Measurements from ENCODE around the gene NIPSNAP2. TPM values are rescaled to one million over a fixed set of nuclear protein-coding genes. Genes with fewer than 3 reads are reported as not detected.

The NIPSNAP2 gene
- total and polyA plus RNA-seq, 10 of the 15 experiments (the other 5 are each of a cell fraction or from before 2014, with no cell fraction given) = 24.7 to 88.5 (median 49.9) TPM

DNA sequence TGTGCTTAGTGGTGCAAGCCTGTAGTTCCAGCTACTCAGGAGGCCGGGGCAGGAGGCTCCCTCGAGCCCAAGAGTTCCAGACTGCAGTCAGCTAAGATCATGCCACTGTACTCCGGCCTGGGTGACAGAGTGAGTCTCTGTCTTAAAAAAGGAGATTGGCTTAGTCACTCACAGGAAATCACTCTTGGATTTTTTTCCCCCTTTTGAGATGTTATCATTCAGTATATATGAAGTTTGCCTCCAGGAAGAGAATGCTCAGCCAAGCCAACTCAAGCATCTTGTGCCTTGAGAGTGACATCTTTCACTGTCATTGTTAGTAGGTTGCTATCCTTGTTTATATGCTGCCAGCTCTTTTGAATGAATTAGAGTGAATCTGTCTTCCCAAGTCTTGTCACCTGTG, 28.0 kb downstream of the NIPSNAP2 start (continued):
- TF ChIP-seq, protein P1, sequence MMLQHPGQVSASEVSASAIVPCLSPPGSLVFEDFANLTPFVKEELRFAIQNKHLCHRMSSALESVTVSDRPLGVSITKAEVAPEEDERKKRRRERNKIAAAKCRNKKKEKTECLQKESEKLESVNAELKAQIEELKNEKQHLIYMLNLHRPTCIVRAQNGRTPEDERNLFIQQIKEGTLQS (IDR thresholded peaks at IDR 0.05; ENCODE audit: borderline replicate concordance, extremely low read depth, low read depth, low read length) = no peak
- TF ChIP-seq KAT2A (conservative IDR thresholded peaks at IDR 0.05; ENCODE audit: control insufficient read depth, low read depth, low read length) = no peak
- TF ChIP-seq, protein P2, sequence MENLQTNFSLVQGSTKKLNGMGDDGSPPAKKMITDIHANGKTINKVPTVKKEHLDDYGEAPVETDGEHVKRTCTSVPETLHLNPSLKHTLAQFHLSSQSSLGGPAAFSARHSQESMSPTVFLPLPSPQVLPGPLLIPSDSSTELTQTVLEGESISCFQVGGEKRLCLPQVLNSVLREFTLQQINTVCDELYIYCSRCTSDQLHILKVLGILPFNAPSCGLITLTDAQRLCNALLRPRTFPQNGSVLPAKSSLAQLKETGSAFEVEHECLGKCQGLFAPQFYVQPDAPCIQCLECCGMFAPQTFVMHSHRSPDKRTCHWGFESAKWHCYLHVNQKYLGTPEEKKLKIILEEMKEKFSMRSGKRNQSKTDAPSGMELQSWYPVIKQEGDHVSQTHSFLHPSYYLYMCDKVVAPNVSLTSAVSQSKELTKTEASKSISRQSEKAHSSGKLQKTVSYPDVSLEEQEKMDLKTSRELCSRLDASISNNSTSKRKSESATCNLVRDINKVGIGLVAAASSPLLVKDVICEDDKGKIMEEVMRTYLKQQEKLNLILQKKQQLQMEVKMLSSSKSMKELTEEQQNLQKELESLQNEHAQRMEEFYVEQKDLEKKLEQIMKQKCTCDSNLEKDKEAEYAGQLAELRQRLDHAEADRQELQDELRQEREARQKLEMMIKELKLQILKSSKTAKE (IDR thresholded peaks at IDR 0.05; ENCODE audit: low read depth, poor library complexity, severe bottlenecking) = no peak
- no peak for TF ChIP-seq RELA (IDR thresholded peaks at IDR 0.05; ENCODE audit: borderline replicate concordance, partially characterized antibody)
- no peak for TF ChIP-seq RFX5 (IDR thresholded peaks at IDR 0.05; ENCODE audit: low read depth, low read length)
- no peak for TF ChIP-seq GATAD2B (conservative IDR thresholded peaks at IDR 0.05; ENCODE audit: low read depth)
- TF ChIP-seq SPI1 (IDR thresholded peaks at IDR 0.05; ENCODE audit: borderline replicate concordance, insufficient read depth, low read depth, low read length) = no peak
- TF ChIP-seq SP1 (IDR thresholded peaks at IDR 0.05; ENCODE audit: low read depth, low read length) = no peak
- TF ChIP-seq BACH1 (IDR thresholded peaks at IDR 0.05; ENCODE audit: borderline replicate concordance) = no peak
- TF ChIP-seq PML (IDR thresholded peaks at IDR 0.05; ENCODE audit: low read length) = no peak

DNA sequence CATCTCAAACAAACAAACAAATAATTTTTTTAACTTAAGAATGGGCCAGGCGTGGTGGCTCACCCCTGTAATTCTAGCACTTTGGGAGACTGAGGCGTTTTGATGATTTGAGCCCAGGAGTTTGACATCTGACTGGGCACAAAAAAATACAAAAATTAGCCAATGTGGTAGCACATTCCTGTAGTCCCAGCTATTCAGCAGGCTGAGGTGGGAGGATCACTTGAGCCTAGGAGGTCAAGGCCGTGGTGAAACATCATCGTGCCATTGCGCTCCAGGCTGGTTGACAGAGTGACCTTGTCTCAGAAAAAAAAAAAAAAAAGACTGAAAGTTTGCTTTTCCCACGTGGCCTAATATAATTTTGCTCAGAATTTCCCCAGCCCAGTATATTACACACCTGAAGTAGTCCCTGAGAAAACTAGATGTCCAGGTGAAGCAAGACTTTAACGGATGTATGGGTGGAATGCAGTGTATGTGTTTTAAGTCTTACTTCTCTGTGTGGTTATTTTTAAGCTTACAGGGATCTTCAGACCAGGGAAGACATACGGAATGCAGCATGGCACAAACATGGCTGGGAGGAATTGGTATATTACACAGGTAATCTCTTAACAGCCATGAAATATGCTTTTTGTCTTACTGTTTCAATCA, 32.6 kb downstream of the NIPSNAP2 start:
- DNase-seq (ENCODE audit: low read depth, low spot score) = no peak
- ChIA-PET POLR2A (no interaction called here), SMC1A (ENCODE audit: uncharacterized antibody, unreplicated experiment) (no interaction called here), CTCF (no interaction called here), RAD21 (ENCODE audit: unreplicated experiment) (no interaction called here)
- Histone ChIP-seq H3K4me2 (ENCODE audit: control insufficient read depth, insufficient read depth) (no peak overlapping the region), H3K9ac (ENCODE audit: control insufficient read depth, insufficient read depth, low read length) (no peak overlapping the region), H3K4me1 (ENCODE audit: control insufficient read depth, insufficient read depth, low read length) (no peaks in the 10 kb centered on the region), H3K9me3 (replicated peaks; ENCODE audit: control insufficient read depth, insufficient read depth, low read length) (no peaks in the 10 kb centered on the region), H2AFZ (ENCODE audit: control insufficient read depth, low read depth, low read length) (no peak overlapping the region), H3K36me3 (ENCODE audit: control insufficient read depth in 2 of 2, insufficient read depth in 2 of 2, low read length in 1 of 2) (peaks cover 2% of the 10 kb centered on the region in 2 experiments), H3K79me2 (ENCODE audit: control insufficient read depth, insufficient read depth, low read length) (no peaks in the 10 kb centered on the region), H4K20me1 (ENCODE audit: control insufficient read depth, insufficient read depth) (no peaks in the 10 kb centered on the region), H3K4me3 (no peak overlapping the region), H3K27me3 (replicated peaks in 1 of 2; ENCODE audit: control insufficient read depth in 2 of 2, insufficient read depth in 2 of 2, low read length in 1 of 2) (no peaks in the 10 kb centered on the region), H3K27ac (ENCODE audit: control insufficient read depth, insufficient read depth) (no peak overlapping the region)
- no peak for ATAC-seq
- 98% methylated on average over 8 of the region's 8 CpGs for WGBS (ENCODE audit: insufficient coverage, insufficient replicate concordance, low lambda C conversion rate, missing lambda C conversion rate)
- no TSS peak for BruUV-seq (replicated peaks)
- FAIRE-seq = no peak
- in situ Hi-C loops (cut with MboI) (no loop called here), intact Hi-C loops (cut with micrococcal nuclease; ENCODE audit: unreplicated experiment) (no loop called here)
- TF ChIP-seq, protein P3, sequence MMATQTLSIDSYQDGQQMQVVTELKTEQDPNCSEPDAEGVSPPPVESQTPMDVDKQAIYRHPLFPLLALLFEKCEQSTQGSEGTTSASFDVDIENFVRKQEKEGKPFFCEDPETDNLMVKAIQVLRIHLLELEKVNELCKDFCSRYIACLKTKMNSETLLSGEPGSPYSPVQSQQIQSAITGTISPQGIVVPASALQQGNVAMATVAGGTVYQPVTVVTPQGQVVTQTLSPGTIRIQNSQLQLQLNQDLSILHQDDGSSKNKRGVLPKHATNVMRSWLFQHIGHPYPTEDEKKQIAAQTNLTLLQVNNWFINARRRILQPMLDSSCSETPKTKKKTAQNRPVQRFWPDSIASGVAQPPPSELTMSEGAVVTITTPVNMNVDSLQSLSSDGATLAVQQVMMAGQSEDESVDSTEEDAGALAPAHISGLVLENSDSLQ (IDR thresholded peaks at IDR 0.05) = no peak
- no peak for TF ChIP-seq ATF7 (IDR thresholded peaks at IDR 0.05; ENCODE audit: low read depth)
- TF ChIP-seq NRF1 (conservative IDR thresholded peaks at IDR 0.05; ENCODE audit: low read depth, low read length) = no peak
- no peak for TF ChIP-seq TARDBP (IDR thresholded peaks at IDR 0.05; ENCODE audit: borderline replicate concordance)
- TF ChIP-seq HDAC6 (IDR thresholded peaks at IDR 0.05; ENCODE audit: unreplicated experiment) = no peak
- TF ChIP-seq DPF2 (IDR thresholded peaks at IDR 0.05) = no peak
- TF ChIP-seq ZBED1 (IDR thresholded peaks at IDR 0.05; ENCODE audit: borderline replicate concordance) = no peak
- no peak for TF ChIP-seq MTA3 (IDR thresholded peaks at IDR 0.05; ENCODE audit: borderline replicate concordance, low read length)
- TF ChIP-seq, protein P4, sequence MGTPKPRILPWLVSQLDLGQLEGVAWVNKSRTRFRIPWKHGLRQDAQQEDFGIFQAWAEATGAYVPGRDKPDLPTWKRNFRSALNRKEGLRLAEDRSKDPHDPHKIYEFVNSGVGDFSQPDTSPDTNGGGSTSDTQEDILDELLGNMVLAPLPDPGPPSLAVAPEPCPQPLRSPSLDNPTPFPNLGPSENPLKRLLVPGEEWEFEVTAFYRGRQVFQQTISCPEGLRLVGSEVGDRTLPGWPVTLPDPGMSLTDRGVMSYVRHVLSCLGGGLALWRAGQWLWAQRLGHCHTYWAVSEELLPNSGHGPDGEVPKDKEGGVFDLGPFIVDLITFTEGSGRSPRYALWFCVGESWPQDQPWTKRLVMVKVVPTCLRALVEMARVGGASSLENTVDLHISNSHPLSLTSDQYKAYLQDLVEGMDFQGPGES (IDR thresholded peaks at IDR 0.05) = no peak
